SK-N-SH treated with all-trans-retinoic acid at 6 μM for 48 hours (cell line): ENCODE measurements around the gene TMEM141.

Experiments
- ZFP3 ChIP-seq: fragments of 250-450 bp; sonication (Bioruptor Pico); IDR thresholded peaks from 2 replicates; pipeline ENCODE4 v1.5.0; 2020; ENCODE audit warnings: mild to moderate bottlenecking, moderate library complexity
- ZFP30 ChIP-seq: fragments of 450-650 bp; formaldehyde crosslinking; IDR thresholded peaks from 2 replicates; pipeline ENCODE4 v1.5.0; 2022; ENCODE audit warnings: mild to moderate bottlenecking, moderate library complexity
- ZNF70 ChIP-seq: fragments of 450-650 bp; formaldehyde crosslinking; IDR thresholded peaks from 2 replicates; pipeline ENCODE4 v1.5.0; 2020; ENCODE audit warnings: mild to moderate bottlenecking, moderate library complexity
- TF ChIP-seq, protein P1 (sequence below): fragments of 250-450 bp; sonication (Bioruptor Pico); IDR thresholded peaks from 2 replicates; pipeline ENCODE4 v1.5.1; 2020; ENCODE audit warnings: low read depth, mild to moderate bottlenecking, moderate library complexity

DNA sequence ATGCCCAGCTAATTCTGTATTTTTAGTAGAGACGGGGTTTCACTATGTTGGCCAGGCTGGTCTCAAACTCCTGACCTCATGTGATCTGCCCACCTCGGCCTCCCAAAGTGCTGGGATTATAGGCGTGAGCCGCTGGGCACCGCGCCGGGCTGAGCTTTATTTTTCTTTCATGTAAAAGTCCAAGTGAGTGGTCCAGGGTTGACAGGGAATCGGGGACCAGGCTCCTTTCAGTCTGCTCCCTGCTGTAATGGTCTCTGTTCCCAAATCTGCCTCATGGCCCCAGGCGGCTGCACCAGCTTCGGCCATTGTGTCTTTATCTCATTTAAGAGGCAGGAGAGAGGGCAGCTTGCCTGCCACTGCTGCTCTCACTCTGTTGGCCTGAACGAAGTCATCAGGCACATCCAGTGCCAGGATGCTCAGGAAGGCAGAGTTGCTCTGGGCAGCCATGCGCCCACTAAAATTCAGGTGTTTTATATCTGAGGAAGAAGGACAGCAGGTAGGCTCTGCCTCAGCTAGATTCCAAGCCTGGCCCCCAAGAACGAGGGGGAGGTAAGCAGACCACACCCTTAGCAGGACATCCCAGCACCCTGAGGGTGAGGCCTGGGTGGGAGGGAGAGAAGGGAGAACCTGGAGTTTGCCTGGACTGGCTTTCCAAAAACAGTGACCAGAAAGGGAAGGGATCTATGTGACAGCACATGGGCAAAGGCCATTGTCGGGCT lies 3.3 kb downstream of the TMEM141 start:
- TF ChIP-seq ZFP3 (CRISPR knock-in tag), result no peak
- TF ChIP-seq, protein P1, sequence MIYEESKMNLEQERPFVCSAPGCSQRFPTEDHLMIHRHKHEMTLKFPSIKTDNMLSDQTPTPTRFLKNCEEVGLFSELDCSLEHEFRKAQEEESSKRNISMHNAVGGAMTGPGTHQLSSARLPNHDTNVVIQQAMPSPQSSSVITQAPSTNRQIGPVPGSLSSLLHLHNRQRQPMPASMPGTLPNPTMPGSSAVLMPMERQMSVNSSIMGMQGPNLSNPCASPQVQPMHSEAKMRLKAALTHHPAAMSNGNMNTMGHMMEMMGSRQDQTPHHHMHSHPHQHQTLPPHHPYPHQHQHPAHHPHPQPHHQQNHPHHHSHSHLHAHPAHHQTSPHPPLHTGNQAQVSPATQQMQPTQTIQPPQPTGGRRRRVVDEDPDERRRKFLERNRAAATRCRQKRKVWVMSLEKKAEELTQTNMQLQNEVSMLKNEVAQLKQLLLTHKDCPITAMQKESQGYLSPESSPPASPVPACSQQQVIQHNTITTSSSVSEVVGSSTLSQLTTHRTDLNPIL (CRISPR knock-in tag), result no peak
- TF ChIP-seq ZNF70 (CRISPR knock-in tag), result no peak
- no peak for TF ChIP-seq ZFP30 (CRISPR knock-in tag)
